ENCODE results near the gene LEKR1.

Gene LEKR1

GRCh38 chr3:157074981-157075380 lies 248.8 kb downstream of the LEKR1 start:
- no peak for TF ChIP-seq OSR1 (CRISPR knock-in tag; IDR thresholded peaks at IDR 0.05)
- TF ChIP-seq CSRNP3 (CRISPR knock-in tag; IDR thresholded peaks at IDR 0.05): no peak
- no peak for TF ChIP-seq ZNF70 (CRISPR knock-in tag; IDR thresholded peaks at IDR 0.05)
- no peak for TF ChIP-seq ARNTL (CRISPR knock-in tag; IDR thresholded peaks at IDR 0.05; ENCODE audit: borderline replicate concordance, low read depth)
- TF ChIP-seq PATZ1 (CRISPR knock-in tag; IDR thresholded peaks at IDR 0.05; ENCODE audit: borderline replicate concordance): no peak
- no peak for TF ChIP-seq GLIS3 (CRISPR knock-in tag; IDR thresholded peaks at IDR 0.05)
- no peak for TF ChIP-seq RARB (CRISPR knock-in tag; IDR thresholded peaks at IDR 0.05)
- ATAC-seq: no peak

- no peak for ATAC-seq
Observed at GRCh38 chr3:157075693-157076420, 249.7 kb downstream of the LEKR1 start.

More at GRCh38 chr3:157075693-157076420, 249.7 kb downstream of the LEKR1 start:
- TF ChIP-seq ESRRG (CRISPR knock-in tag; IDR thresholded peaks at IDR 0.05): no peak
- no peak for TF ChIP-seq ISL1 (CRISPR knock-in tag; IDR thresholded peaks at IDR 0.05)
- no peak for TF ChIP-seq TSHZ2 (CRISPR knock-in tag; IDR thresholded peaks at IDR 0.05)
- TF ChIP-seq BACH2 (CRISPR knock-in tag; IDR thresholded peaks at IDR 0.05; ENCODE audit: borderline replicate concordance): no peak
- TF ChIP-seq POU6F1 (CRISPR knock-in tag; IDR thresholded peaks at IDR 0.05; ENCODE audit: borderline replicate concordance, low read depth): no peak
- TF ChIP-seq RARB (CRISPR knock-in tag; IDR thresholded peaks at IDR 0.05): no peak
- no peak for TF ChIP-seq ZNF8 (CRISPR knock-in tag; IDR thresholded peaks at IDR 0.05)
- no peak for TF ChIP-seq ZFP3 (CRISPR knock-in tag; IDR thresholded peaks at IDR 0.05)
- TF ChIP-seq ZC3H10 (CRISPR knock-in tag; IDR thresholded peaks at IDR 0.05): no peak
- TF ChIP-seq PPARA (CRISPR knock-in tag; IDR thresholded peaks at IDR 0.05; ENCODE audit: borderline replicate concordance): no peak
- TF ChIP-seq CSRNP3 (CRISPR knock-in tag; IDR thresholded peaks at IDR 0.05): no peak
- no peak for TF ChIP-seq ZFP30 (CRISPR knock-in tag; IDR thresholded peaks at IDR 0.05)
- no peak for TF ChIP-seq SNAI2 (CRISPR knock-in tag; IDR thresholded peaks at IDR 0.05)
- TF ChIP-seq ZNF70 (CRISPR knock-in tag; IDR thresholded peaks at IDR 0.05): no peak
- no peak for TF ChIP-seq OSR1 (CRISPR knock-in tag; IDR thresholded peaks at IDR 0.05)
- TF ChIP-seq PATZ1 (CRISPR knock-in tag; IDR thresholded peaks at IDR 0.05; ENCODE audit: borderline replicate concordance): no peak
